Neural cell (in vitro differentiated cells): ENCODE measurements around the gene RASGEF1B. TPM values are rescaled to one million over a fixed set of nuclear protein-coding genes. Genes with fewer than 3 reads are reported as not detected.

ENCODE experiments used
- H2AFZ ChIP-seq: fragments of 200-600, 300-800 bp; sonication (generic), shearing (Covaris generic); 2 replicates; pipeline ENCODE4 v1.6.0; 2014; ENCODE audit warnings: low read depth, mild to moderate bottlenecking, antibody characterized with exemption, low read length, moderate library complexity
- H3F3A ChIP-seq: fragments of 200-600 bp; shearing (Covaris generic); 2 replicates; pipeline ENCODE4 v1.6.1; 2016; ENCODE audit warnings: mild to moderate bottlenecking, moderate library complexity, mixed read lengths, antibody characterized with exemption, low read length; ENCODE audit not compliant: insufficient read depth, poor library complexity, severe bottlenecking
- H3K27ac ChIP-seq: fragments of 200-600, 300-800 bp; sonication (generic), shearing (Covaris generic); 2 replicates; pipeline ENCODE4 v1.5.1; 2014; ENCODE audit warnings: mild to moderate bottlenecking, low read length, moderate library complexity
- H3K27me3 ChIP-seq: fragments of 300-800, 200-600 bp; sonication (generic), shearing (Covaris generic); 2 replicates; pipeline ENCODE4 v1.6.0; 2014; ENCODE audit warnings: mild to moderate bottlenecking, low read depth, low read length, moderate library complexity; ENCODE audit not compliant: insufficient read depth
- H3K36me3 ChIP-seq: fragments of 300-800, 200-600 bp; sonication (generic), shearing (Covaris generic); 2 replicates; pipeline ENCODE4 v1.5.1; 2014; ENCODE audit warnings: mild to moderate bottlenecking, antibody characterized with exemption, low read length, moderate library complexity; ENCODE audit not compliant: insufficient read depth
- H3K4me2 ChIP-seq: fragments of 300-800, 200-600 bp; sonication (generic), shearing (Covaris generic); 2 replicates; pipeline ENCODE4 v1.6.0; 2014; ENCODE audit warnings: mild to moderate bottlenecking, low read length
- H3K4me3 ChIP-seq: fragments of 300-800, 200-600 bp; sonication (generic), shearing (Covaris generic); 2 replicates; pipeline ENCODE4 v1.5.1; 2014; ENCODE audit warnings: mild to moderate bottlenecking, low read length, moderate library complexity
- H3K79me2 ChIP-seq: fragments of 200-600 bp; shearing (Covaris generic); replicated peaks from 2 replicates; pipeline ENCODE4 v1.6.0; 2014; ENCODE audit warnings: mild to moderate bottlenecking, low read length, moderate library complexity; ENCODE audit not compliant: insufficient read depth
- H3K9ac ChIP-seq: fragments of 300-800, 200-600 bp; sonication (generic), shearing (Covaris generic); 2 replicates; pipeline ENCODE4 v1.6.1; 2016; ENCODE audit warnings: mild to moderate bottlenecking, low read length, mixed read lengths
- H3K9me2 ChIP-seq: fragments of 200-600 bp; shearing (Covaris generic); 2 replicates; pipeline ENCODE4 v1.6.1; 2016; ENCODE audit warnings: mild to moderate bottlenecking, low read length, mixed read lengths; ENCODE audit not compliant: insufficient read depth
- H3K9me3 ChIP-seq: fragments of 200-600, 300-800 bp; sonication (generic), shearing (Covaris generic); 2 replicates; pipeline ENCODE4 v1.6.1; 2016; ENCODE audit warnings: mild to moderate bottlenecking, mixed run types, low read length, moderate library complexity, mixed read lengths
- H4K20me1 ChIP-seq: fragments of 200-600 bp; shearing (Covaris generic); 2 replicates; pipeline ENCODE4 v1.6.1; 2016; ENCODE audit warnings: mild to moderate bottlenecking, mixed run types; ENCODE audit not compliant: insufficient read depth
- CTCF ChIP-seq: fragments of 450-650 bp; IDR thresholded peaks from 2 replicates; pipeline ENCODE4 v1.5.1; 2014; ENCODE audit warnings: antibody characterized with exemption, mild to moderate bottlenecking, moderate library complexity; ENCODE audit not compliant: poor library complexity, severe bottlenecking
- EP300 ChIP-seq: fragments of 450-650 bp; conservative IDR thresholded peaks from 2 replicates; pipeline ENCODE4 v1.6.1; 2014; ENCODE audit warnings: antibody characterized with exemption, mild to moderate bottlenecking, moderate library complexity; ENCODE audit not compliant: poor library complexity, severe bottlenecking
- EZH2 ChIP-seq: fragments of 200-600, 300-800 bp; shearing (Covaris generic), sonication (generic); IDR thresholded peaks from 2 replicates; pipeline ENCODE4 v1.6.1; 2014; ENCODE audit warnings: antibody characterized with exemption, low read length, borderline replicate concordance, mild to moderate bottlenecking; ENCODE audit not compliant: insufficient read depth, poor library complexity, severe bottlenecking
- MXI1 ChIP-seq: fragments of 450-650 bp; conservative IDR thresholded peaks from 2 replicates; pipeline ENCODE4 v1.6.1; 2014; ENCODE audit warnings: antibody characterized with exemption, mild to moderate bottlenecking; ENCODE audit not compliant: poor library complexity, severe bottlenecking
- POLR2AphosphoS5 ChIP-seq: IDR thresholded peaks from 2 replicates; pipeline ENCODE4 v1.6.1; 2012
- RAD21 ChIP-seq: fragments of 450-650 bp; conservative IDR thresholded peaks from 2 replicates; pipeline ENCODE4 v1.6.1; 2014; ENCODE audit warnings: antibody characterized with exemption, mild to moderate bottlenecking, moderate library complexity
- REST ChIP-seq: IDR thresholded peaks from 2 replicates; pipeline ENCODE4 v1.6.1; 2012; ENCODE audit warnings: borderline replicate concordance
- SMC3 ChIP-seq: fragments of 450-650 bp; conservative IDR thresholded peaks from 2 replicates; pipeline ENCODE4 v1.6.1; 2014; ENCODE audit warnings: antibody characterized with exemption, mild to moderate bottlenecking, moderate library complexity; ENCODE audit not compliant: poor library complexity
- TAF1 ChIP-seq: IDR thresholded peaks from 2 replicates; pipeline ENCODE4 v1.6.1; 2012; ENCODE audit warnings: low read depth
- polyA plus RNA-seq: library from polyadenylated mRNA; depleted of rRNA; stranded (reverse); fragments of >200 nt; gene quantifications from 2 replicates; pipeline ENCODE4 v1.2.3, GENCODE V29; 2014

The RASGEF1B gene
- polyA plus RNA-seq, 1 donor from 2014 or later = 21.5 TPM

- TF ChIP-seq RAD21 (no peak), POLR2AphosphoS5 (no peak), SMC3 (no peak), MXI1 (no peak)
- H3K4me3 ChIP-seq = no peak overlapping the region
- H3K9me3 ChIP-seq = no peaks in the 10 kb centered on the region
- H3K27me3 ChIP-seq = no peaks in the 10 kb centered on the region
- peaks cover 18% of the 10 kb centered on the region for H3F3A ChIP-seq
- H3K9ac ChIP-seq = no peak overlapping the region
- no peaks in the 10 kb centered on the region for H3K79me2 ChIP-seq
- H3K9me2 ChIP-seq = no peaks in the 10 kb centered on the region
- H3K4me2 ChIP-seq = no peak overlapping the region
- no peaks in the 10 kb centered on the region for H4K20me1 ChIP-seq
- H3K36me3 ChIP-seq = no peaks in the 10 kb centered on the region
- no peak overlapping the region for H2AFZ ChIP-seq
- no peak overlapping the region for H3K27ac ChIP-seq
Measured at GRCh38 chr4:81503586-81503985, 31.9 kb upstream of the RASGEF1B start.

- H3K27ac ChIP-seq = no peak overlapping the region
Measured at GRCh38 chr4:81502564-81502963, 30.9 kb upstream of the RASGEF1B start.

More at GRCh38 chr4:81502564-81502963, 30.9 kb upstream of the RASGEF1B start:
- H4K20me1 ChIP-seq = no peaks in the 10 kb centered on the region
- H3K36me3 ChIP-seq = no peaks in the 10 kb centered on the region
- no peak for TF ChIP-seq SMC3
- no peak for TF ChIP-seq REST
- no peak for TF ChIP-seq RAD21
- no peak for TF ChIP-seq POLR2AphosphoS5
- TF ChIP-seq TAF1 = no peak
- TF ChIP-seq CTCF = no peak
- no peak for TF ChIP-seq EZH2
- no peak for TF ChIP-seq EP300
- no peak for TF ChIP-seq MXI1
- no peak overlapping the region for H3K4me3 ChIP-seq
- no peak overlapping the region for H3K9ac ChIP-seq
- H3K27me3 ChIP-seq = no peaks in the 10 kb centered on the region
- H3F3A ChIP-seq = peaks cover 18% of the 10 kb centered on the region
- H2AFZ ChIP-seq = no peak overlapping the region
- H3K9me2 ChIP-seq = no peaks in the 10 kb centered on the region
- no peaks in the 10 kb centered on the region for H3K79me2 ChIP-seq
- H3K9me3 ChIP-seq = no peaks in the 10 kb centered on the region
- H3K4me2 ChIP-seq = no peak overlapping the region
